Posterior vena cava (tissue), 2 donors: ENCODE results near the gene KCNF1. TPM values are rescaled to one million over a fixed set of nuclear protein-coding genes. Genes with fewer than 3 reads are reported as not detected.

Experiments
- DNase-seq: peaks from one replicate; pipeline ENCODE4 v3.0.0-alpha.2; 2020; ENCODE audit warnings: low spot score
- intact Hi-C, 2 donors: fragments of 100-400 bp; cut with DNase I; formaldehyde crosslinking; loops; one replicate each; pipeline versions ENCODE4 v1.14.1 to v1.14.2; 2022 to 2023
- total RNA-seq, 2 donors: library from RNA; stranded (reverse); fragmentation: NEBNext Ultra II Directional; extraction: Animal tissue kit (Norgen Biotek cat#: 25700); gene quantifications; one replicate each; pipeline ENCODE4 v1.2.1, GENCODE V29; 2021
- donor health status: DM: yes; HTN: yes; CAD: no.
- donor health status: DM: yes; HTN: yes; CAD: no.

KCNF1 gene
- total RNA-seq, 2 donors from 2014 or later, result 0.19 to 0.29 TPM

DNA sequence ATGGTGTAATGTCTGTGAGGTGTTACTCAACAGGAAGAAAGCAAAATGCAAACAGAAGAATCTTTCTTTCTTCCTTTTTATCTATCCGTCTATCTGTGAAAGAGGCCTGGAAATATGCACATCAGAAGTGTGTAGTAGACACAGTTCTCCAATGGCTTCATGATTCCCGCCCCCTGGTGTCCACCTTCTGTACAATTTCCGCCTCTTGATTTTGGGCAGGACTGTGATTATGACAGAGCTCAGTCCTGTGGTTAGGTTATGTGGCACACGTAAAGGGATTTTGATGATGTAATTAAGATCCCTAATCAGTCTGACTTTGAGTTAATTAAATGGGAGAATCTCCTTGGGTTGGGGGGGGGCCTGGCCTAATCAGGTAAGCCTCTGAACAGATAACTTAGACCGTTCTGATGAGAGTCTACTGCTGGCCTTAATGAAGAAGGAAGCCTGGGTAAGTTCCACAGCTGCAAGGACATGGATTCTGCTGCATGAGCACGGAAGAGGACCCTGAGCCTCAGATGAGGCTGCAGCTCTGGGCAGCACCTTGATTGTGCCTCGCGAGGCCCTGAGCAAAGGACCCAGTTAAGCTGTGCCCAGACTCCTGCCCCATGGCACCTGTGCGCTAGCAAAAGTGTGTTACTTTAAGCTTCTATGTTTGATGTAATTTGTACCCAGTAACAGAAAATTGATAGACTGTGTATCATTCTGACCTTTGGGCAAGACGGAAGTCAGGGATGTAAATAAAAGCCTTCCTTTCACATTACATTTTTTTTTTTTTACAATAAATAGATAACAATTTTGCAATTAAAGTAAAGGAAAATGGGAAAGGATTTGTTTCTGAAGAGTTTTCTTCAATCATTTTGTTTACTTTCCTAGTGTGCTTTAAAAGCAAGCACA lies 11.3 kb upstream of the KCNF1 start:
- no peak for DNase-seq

GRCh38 chr2:10901160-10901939 lies 10.4 kb upstream of the KCNF1 start:
- DNase-seq, result no peak
- intact Hi-C loops, result no loop called here

More for the DNA sequence above, 11.3 kb upstream of the KCNF1 start:
- intact Hi-C loops, result no loop called here

DNA sequence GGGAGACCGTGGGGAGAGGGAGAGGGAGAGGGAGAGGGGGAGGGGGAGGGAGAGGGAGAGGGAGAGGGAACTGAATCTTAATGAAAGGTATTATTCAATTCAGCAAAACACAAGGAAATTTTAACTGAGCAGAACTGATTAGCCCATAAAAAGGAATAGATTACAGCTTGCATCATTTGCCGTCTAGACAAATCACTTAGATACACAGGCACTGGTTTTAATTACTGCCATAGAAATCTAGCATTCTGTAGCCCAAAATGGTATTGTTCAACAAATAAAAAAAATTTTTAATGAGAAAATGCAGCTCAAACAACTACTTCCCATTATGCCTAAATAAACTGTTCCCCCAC lies 7.9 kb upstream of the KCNF1 start:
- intact Hi-C loops, result no loop called here
- no peak for DNase-seq

GRCh38 chr2:10904455-10904854 lies 7.3 kb upstream of the KCNF1 start:
- intact Hi-C loops, result no loop called here
- no peak for DNase-seq

GRCh38 chr2:10905006-10905861 lies 6.5 kb upstream of the KCNF1 start:
- no peak for DNase-seq
- intact Hi-C loops, result no loop called here

DNA sequence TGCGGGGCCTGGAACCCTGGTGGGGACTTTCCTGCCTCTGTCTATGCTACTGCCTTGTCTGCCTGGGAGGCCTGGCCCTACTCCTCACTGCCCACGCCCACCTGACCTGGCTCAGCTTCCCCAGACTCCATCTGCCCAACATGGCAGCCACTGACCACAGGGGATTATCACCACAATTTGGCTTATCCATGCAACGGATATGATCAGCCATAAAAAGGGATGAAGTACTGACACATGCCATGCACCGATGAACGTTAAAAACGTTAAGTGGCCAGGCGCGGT lies 5.9 kb upstream of the KCNF1 start:
- DNase-seq, result no peak
- intact Hi-C loops, result no loop called here

GRCh38 chr2:10906926-10907625 lies 4.7 kb upstream of the KCNF1 start:
- intact Hi-C loops, result no loop called here
- DNase-seq, result no peak

- no peak for DNase-seq
- intact Hi-C loops, result no loop called here
Observed at GRCh38 chr2:10908195-10908594, 3.5 kb upstream of the KCNF1 start.

- intact Hi-C loops, result no loop called here
- no peak for DNase-seq
Observed at GRCh38 chr2:10909050-10909995, 2.4 kb upstream of the KCNF1 start.

- intact Hi-C loops, result no loop called here
- no peak for DNase-seq
Observed at GRCh38 chr2:10909996-10910341, 1.8 kb upstream of the KCNF1 start.

- no peak for DNase-seq
- intact Hi-C loops, result no loop called here
Observed at GRCh38 chr2:10910625-10911024, 1.1 kb upstream of the KCNF1 start.

- intact Hi-C loops, result no loop called here
- no peak for DNase-seq
Observed at GRCh38 chr2:10912076-10912731, 470 bp downstream of the KCNF1 start.

DNA sequence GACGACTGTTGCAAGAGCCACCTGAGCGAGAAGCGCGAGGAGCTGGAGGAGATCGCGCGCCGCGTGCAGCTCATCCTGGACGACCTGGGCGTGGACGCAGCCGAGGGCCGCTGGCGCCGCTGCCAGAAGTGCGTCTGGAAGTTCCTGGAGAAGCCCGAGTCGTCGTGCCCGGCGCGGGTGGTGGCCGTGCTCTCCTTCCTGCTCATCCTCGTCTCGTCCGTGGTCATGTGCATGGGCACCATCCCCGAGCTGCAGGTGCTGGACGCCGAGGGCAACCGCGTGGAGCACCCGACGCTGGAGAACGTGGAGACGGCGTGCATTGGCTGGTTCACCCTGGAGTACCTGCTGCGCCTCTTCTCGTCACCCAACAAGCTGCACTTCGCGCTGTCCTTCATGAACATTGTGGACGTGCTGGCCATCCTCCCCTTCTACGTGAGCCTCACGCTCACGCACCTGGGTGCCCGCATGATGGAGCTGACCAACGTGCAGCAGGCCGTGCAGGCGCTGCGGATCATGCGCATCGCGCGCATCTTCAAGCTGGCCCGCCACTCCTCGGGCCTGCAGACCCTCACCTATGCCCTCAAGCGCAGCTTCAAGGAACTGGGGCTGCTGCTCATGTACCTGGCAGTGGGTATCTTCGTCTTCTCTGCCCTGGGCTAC lies 1.2 kb downstream of the KCNF1 start:
- no peak for DNase-seq
- intact Hi-C loops, result no loop called here

- DNase-seq, result peak; percentile 78
- intact Hi-C loops, result no loop called here
Observed at GRCh38 chr2:10913501-10914271, 2.0 kb downstream of the KCNF1 start.

- DNase-seq, result no peak
Observed at GRCh38 chr2:10914272-10914693, 2.5 kb downstream of the KCNF1 start.

GRCh38 chr2:10915236-10915635 lies 3.5 kb downstream of the KCNF1 start:
- intact Hi-C loops, result no loop called here
- no peak for DNase-seq

More at GRCh38 chr2:10914272-10914693, 2.5 kb downstream of the KCNF1 start:
- intact Hi-C loops, result no loop called here
